ENCODE data around the gene CLIC3.

DNA sequence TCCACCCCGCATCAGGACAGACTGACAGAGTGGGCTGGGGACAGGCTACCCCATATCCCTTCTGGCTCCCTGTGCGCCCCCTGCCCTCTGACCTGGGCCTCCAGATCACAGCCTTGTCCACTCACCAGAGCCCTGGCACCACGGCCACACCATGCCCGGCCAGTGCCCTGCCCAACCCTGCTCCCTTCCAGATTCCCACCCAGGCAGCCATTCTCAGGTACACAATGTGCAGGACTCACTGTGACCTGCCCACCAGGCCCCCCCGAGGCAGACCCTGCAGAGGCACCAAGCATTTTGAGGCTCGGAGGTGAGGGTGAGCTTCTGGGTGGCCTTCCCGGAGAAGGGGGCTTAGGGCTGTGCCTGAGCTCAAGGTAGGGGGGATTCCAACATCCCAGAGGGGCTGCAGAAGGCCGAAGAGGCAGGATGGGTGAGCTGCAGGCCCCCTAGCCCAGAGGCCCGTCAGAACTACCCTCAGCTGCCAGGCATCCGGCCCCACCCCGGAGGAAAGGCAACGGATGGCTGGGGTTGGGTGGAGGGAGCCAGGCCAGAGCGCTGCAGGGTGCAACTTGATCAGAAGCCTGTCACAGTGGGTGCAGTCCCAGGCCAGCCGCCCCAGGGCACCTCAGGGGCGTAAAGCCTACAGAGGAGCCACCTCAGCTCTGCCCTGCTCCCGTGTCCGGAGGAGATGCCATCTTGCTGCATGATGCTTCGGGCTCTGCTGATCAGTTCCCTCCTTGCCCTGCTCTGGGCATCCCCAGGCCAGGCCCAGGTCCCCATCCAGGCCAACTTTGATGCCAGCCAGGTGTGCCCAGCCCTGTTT, 13.9 kb downstream of the CLIC3 start, which contains the start of gene LCNL1:
- TF ChIP-seq EZH2 (IDR thresholded peaks at IDR 0.05; ENCODE audit: borderline replicate concordance, low read length): no peak
- TF ChIP-seq, protein P1, sequence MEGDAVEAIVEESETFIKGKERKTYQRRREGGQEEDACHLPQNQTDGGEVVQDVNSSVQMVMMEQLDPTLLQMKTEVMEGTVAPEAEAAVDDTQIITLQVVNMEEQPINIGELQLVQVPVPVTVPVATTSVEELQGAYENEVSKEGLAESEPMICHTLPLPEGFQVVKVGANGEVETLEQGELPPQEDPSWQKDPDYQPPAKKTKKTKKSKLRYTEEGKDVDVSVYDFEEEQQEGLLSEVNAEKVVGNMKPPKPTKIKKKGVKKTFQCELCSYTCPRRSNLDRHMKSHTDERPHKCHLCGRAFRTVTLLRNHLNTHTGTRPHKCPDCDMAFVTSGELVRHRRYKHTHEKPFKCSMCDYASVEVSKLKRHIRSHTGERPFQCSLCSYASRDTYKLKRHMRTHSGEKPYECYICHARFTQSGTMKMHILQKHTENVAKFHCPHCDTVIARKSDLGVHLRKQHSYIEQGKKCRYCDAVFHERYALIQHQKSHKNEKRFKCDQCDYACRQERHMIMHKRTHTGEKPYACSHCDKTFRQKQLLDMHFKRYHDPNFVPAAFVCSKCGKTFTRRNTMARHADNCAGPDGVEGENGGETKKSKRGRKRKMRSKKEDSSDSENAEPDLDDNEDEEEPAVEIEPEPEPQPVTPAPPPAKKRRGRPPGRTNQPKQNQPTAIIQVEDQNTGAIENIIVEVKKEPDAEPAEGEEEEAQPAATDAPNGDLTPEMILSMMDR (IDR thresholded peaks at IDR 0.05; ENCODE audit: low read length): no peak
